GM12892 (cell line): ENCODE data around the gene PPFIA3.
A peak's percentile ranks its signal among the peaks of the same experiment; 100 is the strongest.

Experiments
- POLR2A ChIP-seq: IDR thresholded peaks from 2 replicates; pipeline ENCODE4 v1.6.1; 2011; ENCODE audit warnings: low read depth, low read length, control low read depth
- POLR2AphosphoS5 ChIP-seq: IDR thresholded peaks from 2 replicates; pipeline ENCODE4 v1.6.1; 2011; ENCODE audit warnings: low read depth, low read length, control low read depth

DNA sequence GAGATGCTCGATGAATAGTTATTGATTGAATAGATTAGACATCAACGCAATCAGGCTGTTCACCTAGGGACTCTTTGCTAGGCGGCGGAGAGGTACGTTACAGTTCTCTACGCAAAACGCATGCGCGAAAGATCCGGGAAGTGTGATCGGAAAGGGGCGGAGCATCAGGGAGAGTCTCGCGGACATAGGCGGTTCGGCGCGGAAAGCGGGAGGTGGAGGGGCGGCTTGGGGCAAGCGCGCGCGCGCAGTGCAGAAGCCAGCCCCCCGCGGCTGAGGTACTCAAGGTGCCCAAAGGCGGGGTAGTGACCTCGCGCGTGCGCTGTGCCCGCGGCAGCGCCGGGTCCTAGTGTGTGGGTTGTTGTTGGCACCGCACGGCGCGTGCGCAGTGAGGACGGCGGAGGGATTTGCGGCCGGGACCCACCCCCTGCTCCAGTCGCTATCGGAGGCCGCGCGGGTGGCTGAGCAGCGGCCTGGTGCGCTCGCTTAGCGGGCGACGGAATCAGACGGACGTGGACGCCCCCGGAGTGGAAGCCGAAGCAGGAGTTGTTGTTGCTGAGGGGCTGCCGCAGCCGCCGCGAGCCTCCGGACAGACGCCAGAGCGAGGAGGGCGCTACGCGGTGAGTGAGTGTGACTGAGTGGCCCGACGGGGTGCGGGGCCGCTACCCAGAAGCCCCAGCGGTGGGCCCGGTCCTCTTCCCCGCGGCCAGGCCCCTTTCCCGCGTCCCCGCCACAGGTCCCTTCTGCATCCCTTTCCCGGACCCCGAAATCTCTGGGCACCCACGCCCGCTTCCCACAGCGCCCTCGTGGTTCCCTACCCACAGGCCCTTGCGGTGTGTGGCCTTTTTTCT lies 34.1 kb upstream of the PPFIA3 start, which contains the start of gene SNRNP70:
- peak; percentile 96 for TF ChIP-seq POLR2A
- peak; percentile 98 for TF ChIP-seq POLR2AphosphoS5
